A673 (cell line): ENCODE data around the gene CD200R1. TPM values are rescaled to one million over a fixed set of nuclear protein-coding genes. Genes with fewer than 3 reads are reported as not detected.
A peak's percentile ranks its signal among the peaks of the same experiment; 100 is the strongest.

Experiments
- Bru-seq: library from RNA; stranded (reverse); fragments of 400-500 nt; gene quantifications from one replicate; lab custom pipeline; 2021; lab: Mats Ljungman, UMichigan
- BruChase-seq, 2 experiments: library from RNA; stranded (reverse); fragments of 400-500 nt; gene quantifications; one replicate each; lab custom pipeline; 2021; lab: Mats Ljungman, UMichigan
- BruUV-seq: library from RNA; stranded (reverse); fragments of 400-500 nt; replicated peaks from 2 replicates; lab custom pipeline; 2021; lab: Mats Ljungman, UMichigan
- CTCF ChIA-PET: fragments of 300-600 bp; sonication (Branson Sonifier 250); formaldehyde crosslinking; loops from one replicate; lab custom pipeline; 2022; ENCODE audit warnings: antibody characterized with exemption; lab: Charles Lee
- POLR2A ChIA-PET: fragments of 300-600 bp; sonication (Branson Sonifier 250); formaldehyde crosslinking; loops from one replicate; lab custom pipeline; 2022; ENCODE audit warnings: antibody characterized with exemption; ENCODE audit not compliant: low non-redundant PET; lab: Charles Lee
- DNase-seq: peaks from one replicate; pipeline ENCODE4 v3.0.0-alpha.2; 2015; ENCODE audit warnings: low spot score
- H3K27ac ChIP-seq: fragments of 200-600 bp; sonication (generic); 2 replicates; pipeline ENCODE4 v1.5.1; 2016; ENCODE audit warnings: mixed run types, low read depth, mild to moderate bottlenecking, mixed read lengths, antibody characterized with exemption, low read length; ENCODE audit not compliant: poor library complexity, severe bottlenecking
- H3K27me3 ChIP-seq: fragments of 200-600 bp; sonication (generic); replicated peaks from 2 replicates; pipeline ENCODE4 v1.6.1; 2017; ENCODE audit warnings: mixed run types, low read depth, mild to moderate bottlenecking, mixed read lengths, antibody characterized with exemption, low read length; ENCODE audit not compliant: insufficient read depth, poor library complexity
- H3K36me3 ChIP-seq: fragments of 200-600 bp; sonication (generic); 2 replicates; pipeline ENCODE4 v1.6.1; 2016; ENCODE audit warnings: mixed run types, mild to moderate bottlenecking, mixed read lengths, antibody characterized with exemption, low read length; ENCODE audit not compliant: insufficient read depth, poor library complexity, severe bottlenecking
- H3K4me1 ChIP-seq: fragments of 200-600 bp; sonication (generic); 2 replicates; pipeline ENCODE4 v1.6.1; 2017; ENCODE audit warnings: mixed run types, mild to moderate bottlenecking, mixed read lengths, antibody characterized with exemption, low read length; ENCODE audit not compliant: insufficient read depth, poor library complexity, severe bottlenecking
- H3K4me3 ChIP-seq: fragments of 200-600 bp; sonication (generic); 2 replicates; pipeline ENCODE4 v1.5.1; 2016; ENCODE audit warnings: low read depth, mixed run types, mild to moderate bottlenecking, mixed read lengths, low read length; ENCODE audit not compliant: poor library complexity, severe bottlenecking
- H3K9me3 ChIP-seq: fragments of 200-600 bp; sonication (generic); 2 replicates; pipeline ENCODE4 v1.6.1; 2016; ENCODE audit warnings: mixed run types, low read depth, mild to moderate bottlenecking, mixed read lengths, antibody characterized with exemption, low read length; ENCODE audit not compliant: poor library complexity, severe bottlenecking
- EZH2 ChIP-seq: fragments of 200-600 bp; sonication (generic); IDR thresholded peaks from 2 replicates; pipeline ENCODE4 v1.6.1; 2017; ENCODE audit warnings: borderline replicate concordance, low read depth, mild to moderate bottlenecking, mixed read lengths, antibody characterized with exemption, low read length; ENCODE audit not compliant: poor library complexity, severe bottlenecking
- intact Hi-C: fragments of 100-400 bp; cut with micrococcal nuclease; formaldehyde crosslinking; loops from one replicate; pipeline ENCODE4 v1.10.0; 2022; ENCODE audit not compliant: unreplicated experiment
- long read RNA-seq: library from polyadenylated mRNA; stranded (forward); transcript quantifications from one replicate; pipeline ENCODE4 v2.0.0, GENCODE V29; 2022
- total RNA-seq: library from RNA; stranded (reverse); gene quantifications from 2 replicates; pipeline ENCODE4 v1.2.3, GENCODE V29; 2021
- TF ChIP-seq, protein P1 (sequence below): fragments of 300-800, 200-600 bp; sonication (generic); conservative IDR thresholded peaks from 2 replicates; pipeline ENCODE4 v1.5.1; 2017; ENCODE audit warnings: low read depth, mild to moderate bottlenecking, antibody characterized with exemption, low read length, moderate library complexity, mixed read lengths

CD200R1 gene
- total RNA-seq, result not detected in 2 replicates
- Bru-seq, nascent RNA, result percentile 20 among the genes with signal in this experiment
- BruChase-seq, experiment 1, labeled RNA remaining after a 2-hour chase, result percentile 28 among the genes with signal in this experiment
- percentile 20 among the genes with signal in this experiment for BruChase-seq, experiment 2, labeled RNA remaining after a 6-hour chase
- long read RNA-seq, result 0 reads

DNA sequence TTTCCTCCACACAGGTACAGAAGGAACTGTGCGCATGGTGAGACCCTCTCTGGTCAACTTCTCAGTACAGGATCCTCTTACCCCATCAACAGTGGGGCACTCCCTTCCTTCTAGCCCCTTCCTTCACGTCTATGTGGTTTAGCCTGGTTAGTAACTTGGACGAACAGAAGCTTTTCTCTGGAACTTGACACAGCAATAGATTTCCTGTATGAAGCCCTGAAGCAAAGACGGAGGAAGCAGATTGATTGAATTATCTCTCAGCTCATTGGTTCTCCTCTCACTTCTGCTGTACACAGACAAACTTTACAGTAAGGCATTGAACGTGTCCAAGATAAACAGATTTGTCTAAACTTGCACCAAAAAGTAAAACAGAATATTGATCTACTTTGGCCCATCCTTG, at the start of gene CD200R1:
TSS of gene CD200R1 (minus strand) at position 210 of the 400 bp plus-strand sequence. CDS start 246 bp downstream, outside the sequence.
- Histone ChIP-seq H3K27me3 (peaks cover 33% of the 10 kb centered on the region), H3K36me3 (no peaks in the 10 kb centered on the region), H3K9me3 (no peaks in the 10 kb centered on the region), H3K4me1 (no peaks in the 10 kb centered on the region), H3K27ac (no peak within 1 kb of the TSS), H3K4me3 (no peak within 1 kb of the TSS)
- CTCF ChIA-PET, result no interaction called here
- intact Hi-C loops, result no loop called here
- POLR2A ChIA-PET, result interaction anchor here (0.6 kb wide), 1 partner anchor 804 kb away, joined by 3 read pairs; no protein-coding TSS in a partner anchor
- TF ChIP-seq, protein P1, sequence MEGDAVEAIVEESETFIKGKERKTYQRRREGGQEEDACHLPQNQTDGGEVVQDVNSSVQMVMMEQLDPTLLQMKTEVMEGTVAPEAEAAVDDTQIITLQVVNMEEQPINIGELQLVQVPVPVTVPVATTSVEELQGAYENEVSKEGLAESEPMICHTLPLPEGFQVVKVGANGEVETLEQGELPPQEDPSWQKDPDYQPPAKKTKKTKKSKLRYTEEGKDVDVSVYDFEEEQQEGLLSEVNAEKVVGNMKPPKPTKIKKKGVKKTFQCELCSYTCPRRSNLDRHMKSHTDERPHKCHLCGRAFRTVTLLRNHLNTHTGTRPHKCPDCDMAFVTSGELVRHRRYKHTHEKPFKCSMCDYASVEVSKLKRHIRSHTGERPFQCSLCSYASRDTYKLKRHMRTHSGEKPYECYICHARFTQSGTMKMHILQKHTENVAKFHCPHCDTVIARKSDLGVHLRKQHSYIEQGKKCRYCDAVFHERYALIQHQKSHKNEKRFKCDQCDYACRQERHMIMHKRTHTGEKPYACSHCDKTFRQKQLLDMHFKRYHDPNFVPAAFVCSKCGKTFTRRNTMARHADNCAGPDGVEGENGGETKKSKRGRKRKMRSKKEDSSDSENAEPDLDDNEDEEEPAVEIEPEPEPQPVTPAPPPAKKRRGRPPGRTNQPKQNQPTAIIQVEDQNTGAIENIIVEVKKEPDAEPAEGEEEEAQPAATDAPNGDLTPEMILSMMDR, result no peak
- no peak for TF ChIP-seq EZH2
- DNase-seq, result no peak
- BruUV-seq, result no TSS peak

GRCh38 chr3:113021471-113021870, 46.6 kb upstream of the CD200R1 start:
- ChIA-PET CTCF (no interaction called here), POLR2A (no interaction called here)
- H3K9me3 ChIP-seq, result no peaks in the 10 kb centered on the region
- H3K4me1 ChIP-seq, result peaks cover 9% of the 10 kb centered on the region
- BruUV-seq, result no TSS peak
- H3K27me3 ChIP-seq, result no peaks in the 10 kb centered on the region
- no peak for DNase-seq
- no peak overlapping the region for H3K27ac ChIP-seq
- intact Hi-C loops, result no loop called here
- no peak overlapping the region for H3K4me3 ChIP-seq
- H3K36me3 ChIP-seq, result peaks cover 8% of the 10 kb centered on the region
- TF ChIP-seq, protein P1, result no peak
- no peak for TF ChIP-seq EZH2

GRCh38 chr3:113019182-113020137, 44.6 kb upstream of the CD200R1 start:
- TSS peak; percentile 37 for BruUV-seq

More at GRCh38 chr3:113019182-113020137, 44.6 kb upstream of the CD200R1 start:
- H3K36me3 ChIP-seq, result peaks cover 24% of the 10 kb centered on the region
- H3K27me3 ChIP-seq, result no peaks in the 10 kb centered on the region
- peak; percentile 97 for DNase-seq
- peak overlapping the region; percentile 87 for H3K4me3 ChIP-seq
- POLR2A ChIA-PET, result no interaction called here
- TF ChIP-seq, protein P1, result no peak
- TF ChIP-seq EZH2, result no peak
- H3K9me3 ChIP-seq, result no peaks in the 10 kb centered on the region
- H3K4me1 ChIP-seq, result peaks cover 9% of the 10 kb centered on the region
- CTCF ChIA-PET, result interaction anchor here (0.6 kb wide), 2 partner anchors 16 to 558 kb away, joined by 6 to 20 read pairs; no protein-coding TSS in a partner anchor
- H3K27ac ChIP-seq, result peak overlapping the region; percentile 95
- intact Hi-C loops, result no loop called here
